GM21529 (cell line): Measurements from ENCODE around the gene IL1RAP.
"Not testable (repeated sequence)": the region's sequence is repeated elsewhere in the genome, so short reads cannot be mapped to it uniquely, and the experiment has no call there.

ENCODE experiments used
- ATAC-seq: cut with Tn5 transposase; IDR thresholded peaks from one replicate; pipeline ENCODE4 v1.9.1; 2021; ENCODE audit not compliant: unreplicated experiment

Gene IL1RAP, protein sequence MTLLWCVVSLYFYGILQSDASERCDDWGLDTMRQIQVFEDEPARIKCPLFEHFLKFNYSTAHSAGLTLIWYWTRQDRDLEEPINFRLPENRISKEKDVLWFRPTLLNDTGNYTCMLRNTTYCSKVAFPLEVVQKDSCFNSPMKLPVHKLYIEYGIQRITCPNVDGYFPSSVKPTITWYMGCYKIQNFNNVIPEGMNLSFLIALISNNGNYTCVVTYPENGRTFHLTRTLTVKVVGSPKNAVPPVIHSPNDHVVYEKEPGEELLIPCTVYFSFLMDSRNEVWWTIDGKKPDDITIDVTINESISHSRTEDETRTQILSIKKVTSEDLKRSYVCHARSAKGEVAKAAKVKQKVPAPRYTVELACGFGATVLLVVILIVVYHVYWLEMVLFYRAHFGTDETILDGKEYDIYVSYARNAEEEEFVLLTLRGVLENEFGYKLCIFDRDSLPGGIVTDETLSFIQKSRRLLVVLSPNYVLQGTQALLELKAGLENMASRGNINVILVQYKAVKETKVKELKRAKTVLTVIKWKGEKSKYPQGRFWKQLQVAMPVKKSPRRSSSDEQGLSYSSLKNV

DNA sequence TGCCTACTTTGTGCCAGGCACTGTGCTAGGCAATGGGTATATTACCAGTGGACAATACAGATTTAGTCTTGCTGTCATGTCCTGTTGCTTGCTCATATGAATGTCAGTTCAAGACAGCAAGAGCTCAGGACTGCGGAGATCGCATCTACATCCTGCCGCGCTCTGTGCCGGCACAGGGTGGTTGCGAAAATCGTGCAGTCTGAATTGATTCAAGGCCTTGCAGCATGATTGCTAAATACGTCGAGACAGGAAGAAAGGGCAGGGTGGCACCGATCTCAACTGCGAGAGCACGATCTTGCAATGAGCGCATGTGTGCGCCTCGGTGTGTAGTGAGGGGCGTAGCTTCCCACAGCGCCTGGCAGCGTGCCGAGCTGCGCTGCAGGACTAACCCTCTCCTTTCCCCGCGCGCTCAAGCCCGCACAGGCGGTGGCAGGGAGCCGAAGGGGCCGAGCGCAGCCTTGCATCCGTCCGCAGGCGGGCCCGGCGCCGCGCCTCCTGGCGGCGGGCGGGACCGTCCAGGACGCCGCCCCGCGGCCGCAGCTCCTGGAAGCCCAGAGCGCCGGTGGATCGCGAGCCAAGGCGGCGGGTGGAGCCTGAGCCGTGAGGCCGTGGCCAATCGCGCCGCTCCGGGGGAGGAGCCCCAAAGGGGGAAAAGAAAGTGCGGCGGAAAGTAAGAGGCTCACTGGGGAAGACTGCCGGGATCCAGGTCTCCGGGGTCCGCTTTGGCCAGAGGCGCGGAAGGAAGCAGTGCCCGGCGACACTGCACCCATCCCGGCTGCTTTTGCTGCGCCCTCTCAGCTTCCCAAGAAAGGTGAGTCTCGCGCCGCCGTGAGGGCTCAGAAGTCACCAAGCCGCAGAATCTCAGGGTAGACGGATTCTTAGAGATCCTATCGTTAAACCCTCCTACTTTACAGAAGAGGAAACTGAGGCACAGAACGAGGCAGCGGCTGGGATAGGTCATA, at the start of gene IL1RAP:
IL1RAP (plus strand) TSS at position 677 of the 962 bp plus-strand sequence. CDS start 50,205 bp downstream, outside the sequence.
- peak; percentile 99 for ATAC-seq

DNA sequence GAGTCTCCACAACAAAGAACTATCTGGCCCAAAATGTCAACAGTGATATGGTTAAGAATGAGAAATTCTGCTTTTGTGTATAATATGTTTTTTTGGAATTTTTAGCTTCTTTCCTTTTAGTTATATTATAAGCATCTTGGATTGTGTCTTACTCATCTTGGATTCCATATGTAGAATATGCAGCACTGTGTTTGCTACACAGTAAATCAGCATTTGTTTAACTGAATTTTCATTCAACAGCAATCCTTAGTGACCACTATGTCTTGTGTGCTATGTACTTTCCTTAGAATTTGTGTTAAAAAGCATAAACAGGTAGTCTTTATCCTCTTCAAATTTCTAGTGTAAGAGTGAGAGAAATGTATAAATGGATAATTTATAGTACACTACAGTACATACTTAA, 46.0 kb upstream of the IL1RAP start:
- ATAC-seq: no peak

DNA sequence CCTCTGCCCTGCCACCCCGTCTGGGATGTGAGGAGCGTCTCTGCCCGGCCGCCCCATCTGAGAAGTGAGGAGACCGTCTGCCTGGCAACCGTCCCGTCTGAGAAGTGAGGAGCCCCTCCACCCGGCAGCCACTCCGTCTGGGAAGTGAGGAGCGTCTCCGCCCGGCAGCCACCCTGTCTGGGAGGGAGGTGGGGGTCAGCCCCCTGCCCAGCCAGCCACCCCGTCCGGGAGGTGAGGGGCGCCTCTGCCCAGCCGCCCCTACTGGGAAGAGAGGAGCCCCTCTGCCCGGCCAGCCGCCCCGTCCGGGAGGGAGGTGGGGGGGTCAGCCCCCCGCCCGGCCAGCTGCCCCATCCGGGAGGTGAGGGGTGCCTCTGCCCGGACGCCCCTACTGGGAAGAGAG, 40.6 kb upstream of the IL1RAP start:
- ATAC-seq: not testable (repeated sequence)

DNA sequence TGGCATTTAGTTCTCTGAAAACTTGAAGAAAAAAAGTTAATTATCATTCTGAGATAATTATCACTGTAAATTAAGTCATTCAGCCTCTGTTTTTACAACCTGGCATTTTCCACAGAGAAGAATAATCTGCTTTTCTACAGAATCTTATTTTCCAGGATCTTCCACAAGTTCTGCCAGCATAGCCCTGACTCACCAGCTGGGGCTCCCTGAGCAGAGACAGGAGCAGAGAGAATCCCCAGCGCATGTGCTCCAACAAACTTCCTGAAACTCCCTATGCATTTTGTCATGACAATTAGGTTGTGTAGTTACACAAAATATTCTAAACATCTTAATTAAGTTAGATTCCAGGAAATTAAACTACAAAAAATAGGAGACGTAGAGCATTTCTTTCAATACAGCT, 32.1 kb upstream of the IL1RAP start:
- no peak for ATAC-seq

DNA sequence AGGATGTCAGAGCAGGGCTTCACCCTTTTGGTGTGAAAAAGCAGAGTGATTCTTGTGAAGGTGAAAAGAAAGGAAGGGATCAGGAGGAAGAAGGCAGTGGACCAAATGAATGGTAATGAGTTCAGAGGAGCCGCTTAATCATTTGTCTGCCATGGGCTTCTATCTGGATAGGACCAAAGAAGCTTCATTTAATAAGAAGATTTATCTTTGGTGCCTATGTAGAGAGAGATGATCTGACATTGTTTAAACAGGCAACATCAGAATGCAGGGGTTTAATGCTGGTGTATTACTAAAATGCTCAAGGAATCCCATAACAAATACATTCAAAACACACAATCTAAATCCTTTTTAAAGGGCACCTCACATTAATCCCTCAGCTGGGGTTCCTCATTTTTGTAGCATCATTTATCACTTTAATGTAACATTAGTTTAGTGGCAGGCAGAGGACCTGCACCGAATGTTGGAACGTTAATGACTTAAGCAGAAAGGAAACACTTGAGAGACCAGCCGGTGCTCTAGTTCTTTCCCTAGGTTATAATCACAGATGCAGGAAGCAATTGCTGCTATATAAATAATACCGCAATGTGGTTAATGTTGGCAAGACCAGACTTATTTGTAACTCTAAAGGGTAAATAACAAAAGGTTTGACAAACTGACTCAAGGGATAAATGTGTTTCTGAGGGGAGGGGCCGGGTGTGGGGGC, 27.9 kb upstream of the IL1RAP start:
- ATAC-seq: no peak

DNA sequence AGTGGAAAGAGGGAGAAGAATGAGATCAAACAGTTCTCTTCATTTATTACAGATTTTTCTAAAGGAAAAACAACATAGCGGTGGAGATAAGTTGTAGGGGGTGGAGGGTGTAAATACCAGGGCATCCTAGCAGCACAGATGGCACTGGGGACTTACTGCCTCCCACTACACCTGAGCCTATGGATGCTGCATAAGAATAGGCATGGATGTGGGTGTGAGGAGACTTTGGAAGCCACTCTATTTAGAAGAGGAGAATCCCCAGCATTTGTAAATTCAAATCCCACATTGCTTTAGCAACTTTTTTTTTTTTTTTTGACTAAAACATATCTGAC, 27.4 kb upstream of the IL1RAP start:
- ATAC-seq: no peak

DNA sequence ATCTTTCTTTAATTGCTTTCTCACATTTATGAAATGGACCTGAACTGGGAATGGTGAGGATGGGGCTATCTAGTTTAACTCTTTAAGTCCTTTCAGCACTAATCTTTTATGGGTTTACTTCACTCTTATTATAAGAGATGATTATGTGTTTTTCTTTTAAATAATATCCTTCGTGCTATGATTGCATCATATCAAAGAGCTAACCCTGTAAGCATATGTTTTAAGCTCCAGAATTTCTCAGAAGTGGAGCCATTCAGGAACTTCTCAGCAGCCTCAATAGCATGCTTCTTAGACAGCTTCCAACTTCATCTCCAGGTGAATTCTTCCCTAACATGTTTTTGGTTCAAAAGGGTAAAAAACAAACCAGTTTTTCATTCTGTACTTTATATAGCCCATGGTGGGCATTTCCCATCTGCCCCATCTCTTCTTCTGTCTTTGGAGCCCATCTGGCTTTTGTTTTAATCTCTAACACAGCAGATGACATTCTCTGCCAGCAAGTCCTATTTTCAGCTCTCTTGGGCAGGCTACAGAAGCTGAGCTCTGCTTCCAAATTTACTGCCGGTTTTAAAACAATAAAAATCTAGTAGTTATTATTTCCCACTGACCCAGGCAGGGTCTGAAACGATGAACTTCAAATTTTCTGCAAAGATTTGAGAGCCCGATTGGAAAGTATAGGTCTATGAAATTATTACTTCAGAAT, 26.8 kb upstream of the IL1RAP start:
- no peak for ATAC-seq

DNA sequence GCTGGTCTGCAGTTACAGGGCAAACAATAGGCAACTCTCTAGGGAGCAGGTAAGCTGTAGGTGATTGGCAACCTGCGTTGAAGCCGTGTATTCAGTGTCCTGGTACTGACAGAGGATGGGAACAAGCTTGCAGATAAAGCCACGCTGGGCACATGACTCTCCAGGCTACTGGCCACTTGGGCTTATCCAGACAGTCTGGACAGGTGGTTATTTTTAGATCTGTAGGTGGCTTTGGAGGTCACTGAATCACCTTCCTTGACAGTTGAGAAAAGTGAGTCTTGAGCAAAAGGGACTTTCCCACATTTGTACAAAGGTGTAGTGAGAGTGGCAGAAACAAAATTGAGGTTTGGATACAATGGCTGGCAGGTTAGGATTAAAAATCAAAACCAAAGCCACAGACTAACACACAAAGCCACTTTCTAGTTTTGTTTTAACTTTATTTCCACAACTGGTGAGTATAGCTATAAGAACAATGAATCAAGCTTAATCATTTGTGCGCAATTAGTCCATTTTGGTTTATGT, 22.3 kb upstream of the IL1RAP start:
- ATAC-seq: no peak

DNA sequence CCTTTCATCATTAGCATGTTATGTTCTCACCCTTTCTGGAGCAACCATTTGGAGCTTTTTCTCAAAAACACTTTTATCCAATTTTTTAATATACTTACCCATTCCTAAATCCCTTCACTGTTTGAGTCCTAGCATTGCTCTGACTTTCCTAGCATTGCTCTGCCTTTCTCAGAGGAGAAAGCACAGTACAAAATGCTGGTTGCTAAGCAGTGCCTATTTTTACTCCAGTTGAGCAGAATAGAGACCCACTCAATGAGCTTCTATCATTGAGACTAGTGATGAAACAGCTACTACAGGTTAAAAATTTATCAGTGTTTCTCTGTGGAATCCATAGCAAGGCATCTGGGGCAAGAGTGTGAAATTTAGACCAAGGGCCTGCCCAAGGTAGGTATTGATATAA, 21.8 kb upstream of the IL1RAP start:
- ATAC-seq: no peak

DNA sequence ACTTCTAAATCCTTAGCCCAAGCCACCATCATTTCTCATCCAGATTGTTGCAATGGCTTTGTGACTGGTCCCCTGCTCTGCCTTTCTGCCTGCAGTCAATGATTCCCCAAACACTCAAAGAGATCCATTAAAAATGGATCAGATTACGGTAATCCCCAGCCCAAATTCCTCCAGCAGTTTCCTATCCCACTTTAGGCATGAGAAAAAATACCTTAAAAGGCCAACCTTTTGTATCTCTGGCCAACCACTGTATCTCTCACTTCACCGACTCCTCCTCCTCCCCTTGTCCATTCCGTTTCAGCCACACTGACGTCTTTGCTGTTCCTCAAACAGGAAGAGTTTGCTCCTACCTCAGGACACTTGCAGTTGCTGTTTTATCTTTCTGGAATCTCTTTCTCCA, 20.9 kb upstream of the IL1RAP start:
- ATAC-seq: no peak

DNA sequence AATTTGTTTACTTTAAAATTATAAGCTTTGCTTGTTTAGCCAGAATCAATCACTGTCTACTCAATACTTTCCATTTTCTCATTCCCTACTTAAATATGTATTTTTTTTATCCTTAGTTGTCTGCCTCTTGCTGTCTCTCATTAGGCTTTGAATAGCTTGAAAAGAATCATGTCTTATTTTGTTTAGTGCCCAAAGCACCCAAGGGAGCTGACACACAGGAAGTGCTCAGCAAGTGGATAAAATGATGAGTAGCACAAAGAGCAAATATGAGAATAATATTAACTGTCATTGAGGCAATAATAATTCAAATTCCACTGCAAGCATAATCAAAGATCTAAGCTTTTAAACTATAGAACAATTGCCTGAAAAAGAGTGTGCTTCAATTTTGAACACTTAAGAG, 19.0 kb upstream of the IL1RAP start:
- no peak for ATAC-seq

DNA sequence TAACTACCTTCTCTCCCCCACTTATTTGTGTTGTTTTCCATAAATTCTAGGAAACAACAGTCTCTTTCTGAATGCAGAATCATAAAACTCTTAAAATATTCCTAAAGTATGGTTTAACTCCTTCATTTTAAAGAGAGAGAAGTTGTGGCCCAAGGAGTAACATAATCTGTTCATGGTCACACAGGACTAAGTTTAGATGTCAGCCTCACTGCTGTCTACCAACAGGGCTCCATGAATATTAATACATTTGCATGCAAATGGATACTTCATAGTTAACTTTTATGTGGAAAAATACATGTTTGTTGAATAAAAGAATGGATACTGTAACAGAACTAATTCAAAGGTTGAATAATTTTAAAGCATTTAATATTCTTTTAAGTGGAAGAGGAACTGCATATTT, 18.5 kb upstream of the IL1RAP start:
- no peak for ATAC-seq

DNA sequence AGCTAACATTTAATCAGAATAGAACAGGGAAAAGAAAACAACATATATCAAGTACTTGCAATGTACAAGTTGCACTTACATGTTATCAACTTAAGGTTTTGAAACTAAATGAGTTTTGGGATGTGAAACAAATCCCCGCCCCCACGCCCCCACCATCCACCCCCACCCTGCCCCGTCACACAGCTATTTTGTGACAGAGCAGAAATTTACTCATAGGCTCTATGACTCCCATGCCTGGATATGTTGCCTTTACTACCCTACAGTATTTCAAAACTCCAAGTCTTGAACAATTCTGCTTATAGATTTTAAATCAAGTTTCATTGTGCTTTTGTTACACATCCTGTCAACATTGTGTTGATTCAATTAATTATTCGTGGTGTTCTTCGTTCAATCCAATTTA, 18.1 kb upstream of the IL1RAP start:
- ATAC-seq: no peak

DNA sequence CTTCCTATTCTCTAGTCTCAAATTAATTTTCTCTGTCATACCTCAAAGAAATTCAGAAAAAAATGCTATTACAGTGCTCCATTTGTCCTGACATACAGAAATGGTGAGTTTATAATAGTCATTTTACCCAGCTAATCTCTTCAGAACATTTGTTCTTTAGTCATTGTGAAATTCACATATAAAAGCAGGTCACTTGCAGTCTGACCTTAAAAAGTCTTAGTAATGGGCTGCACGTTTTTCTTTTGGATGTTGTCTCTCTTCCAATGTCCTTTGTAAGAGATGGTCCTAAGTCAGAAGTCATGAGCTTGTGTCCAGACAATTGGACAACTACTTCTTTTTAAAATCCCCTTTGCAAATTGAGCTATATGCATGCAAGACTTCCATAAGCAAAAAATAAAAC, 17.0 kb upstream of the IL1RAP start:
- ATAC-seq: no peak

DNA sequence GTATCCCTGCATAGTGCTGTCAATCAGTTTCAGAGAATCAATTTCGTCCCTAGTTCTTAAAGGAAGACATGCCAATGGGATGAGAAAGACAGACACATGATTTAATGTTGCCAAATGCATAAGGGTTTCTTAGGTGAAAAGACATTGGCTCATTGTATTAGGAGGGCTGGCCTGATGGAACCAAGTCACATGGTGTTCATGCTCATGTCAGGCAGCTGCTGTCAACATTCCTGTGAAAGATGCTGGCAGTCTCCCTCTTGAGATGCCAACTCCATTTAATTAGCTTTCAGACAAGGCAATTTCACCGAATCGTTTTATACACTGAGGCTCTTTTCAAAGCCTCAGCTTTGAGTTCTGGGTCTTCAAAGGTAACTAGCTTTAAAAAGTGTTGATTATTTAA, 16.1 kb upstream of the IL1RAP start:
- no peak for ATAC-seq

DNA sequence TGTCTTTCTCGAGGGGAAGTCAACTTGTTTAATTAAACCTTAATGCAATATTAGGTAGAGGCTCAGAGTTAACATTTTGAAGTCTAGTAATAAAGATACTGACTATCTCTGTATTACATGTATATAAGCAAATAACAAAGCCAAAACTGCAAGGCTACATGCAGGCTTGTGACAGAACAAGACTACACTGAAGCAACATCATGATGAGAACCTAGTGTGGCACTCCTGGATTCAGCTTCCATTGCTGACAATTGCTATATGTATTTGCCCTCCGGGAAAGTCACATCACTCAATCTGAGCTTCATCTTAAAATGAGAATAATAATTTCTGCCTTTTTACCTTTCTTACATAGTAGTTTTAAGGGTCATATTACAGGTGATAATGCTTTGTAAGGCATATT, 15.6 kb upstream of the IL1RAP start:
- no peak for ATAC-seq

DNA sequence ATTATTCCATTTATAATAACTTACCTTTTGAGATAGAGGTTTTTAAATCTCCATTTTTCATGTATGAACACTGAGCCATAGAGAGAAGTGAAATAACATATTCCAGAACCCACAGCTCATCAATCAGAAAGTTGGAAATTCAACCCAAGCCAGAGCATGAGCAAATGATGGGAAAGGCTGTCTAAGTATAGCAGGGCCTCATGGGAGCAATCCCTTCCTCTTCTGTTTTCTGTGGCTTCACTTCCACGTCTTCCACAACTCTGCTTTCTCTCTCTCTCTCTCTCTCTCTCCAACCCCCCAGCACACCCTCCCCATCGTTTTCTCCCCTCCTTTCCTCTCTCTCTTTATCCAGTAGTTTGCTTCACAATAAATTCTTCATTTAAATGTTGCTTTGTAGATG, 14.8 kb upstream of the IL1RAP start:
- no peak for ATAC-seq

DNA sequence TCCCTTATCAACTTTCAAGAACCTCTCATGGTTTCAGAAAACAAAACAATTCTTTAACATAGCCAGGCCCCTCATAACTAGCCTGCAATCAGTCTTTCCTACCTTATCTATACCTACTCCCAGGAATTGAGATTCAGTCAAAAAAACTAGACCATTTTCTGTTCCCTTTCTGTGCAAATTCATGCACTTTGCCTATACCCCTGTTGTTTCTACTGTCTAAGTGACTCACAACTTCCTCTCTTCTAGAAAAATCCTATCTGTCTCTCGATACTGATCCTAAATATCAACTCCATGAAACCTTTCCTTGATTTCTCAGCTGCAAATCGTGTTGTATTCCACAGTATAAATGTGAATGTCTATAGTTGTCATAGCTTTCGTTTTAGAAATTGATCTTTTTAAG, 10.9 kb upstream of the IL1RAP start:
- ATAC-seq: no peak

DNA sequence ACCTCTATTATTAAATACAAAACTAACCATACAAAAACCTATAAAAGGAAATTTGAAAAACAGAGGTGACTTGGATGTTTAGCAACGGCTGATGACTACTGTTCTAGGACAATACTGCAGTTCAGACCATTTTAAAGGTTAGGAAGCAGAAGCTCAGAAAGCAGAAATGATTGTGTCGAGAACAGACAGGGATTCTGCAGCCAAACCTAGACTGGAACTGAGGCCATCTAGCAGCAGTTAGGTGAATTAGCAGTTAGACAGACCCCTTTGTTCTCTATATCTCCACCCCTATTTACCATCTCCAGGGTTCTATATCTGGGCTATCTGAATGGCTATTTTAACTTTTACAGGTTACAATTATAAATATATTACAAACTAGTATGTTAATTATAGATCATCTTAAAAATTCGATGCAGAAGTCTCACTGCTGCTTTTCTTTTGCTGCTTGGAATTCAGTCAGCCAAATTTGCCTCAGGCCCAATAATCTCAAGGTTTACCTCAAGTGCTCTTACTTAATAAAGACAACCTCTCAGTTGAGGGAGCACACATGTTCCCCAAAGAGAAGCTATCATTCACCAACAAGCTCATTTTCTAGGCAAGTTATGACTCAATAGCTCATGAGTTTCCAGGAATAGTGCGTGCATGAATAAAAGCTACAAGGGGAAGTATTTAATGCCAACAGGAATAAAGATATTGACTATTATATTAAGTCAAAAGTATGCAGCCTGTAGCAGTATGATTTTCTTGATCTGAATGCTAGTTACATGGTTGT, 9.3 kb upstream of the IL1RAP start:
- ATAC-seq: no peak
